DLD1 (cell line): Measurements from ENCODE around the gene NLGN4X.

Experiments
- in situ Hi-C: cut with HindIII; loops from 2 replicates; pipeline ENCODE4 v1.10.0; 2017; ENCODE audit warnings: low sequenced_read_pairs

Gene NLGN4X

GRCh38 chrX:5876984-5877596 is 351.6 kb downstream of the NLGN4X start:
- in situ Hi-C loops, result no loop called here

GRCh38 chrX:5870238-5870637 is 358.4 kb downstream of the NLGN4X start:
- in situ Hi-C loops, result no loop called here

GRCh38 chrX:5869786-5870185 is 358.9 kb downstream of the NLGN4X start:
- in situ Hi-C loops, result no loop called here

- in situ Hi-C loops, result no loop called here
These were observed 360.9 kb downstream of the NLGN4X start for GRCh38 chrX:5867778-5868177.

- in situ Hi-C loops, result no loop called here
These were observed 371.4 kb downstream of the NLGN4X start for GRCh38 chrX:5857232-5857631.

- in situ Hi-C loops, result no loop called here
These were observed 375.7 kb downstream of the NLGN4X start for GRCh38 chrX:5852941-5853340.

- in situ Hi-C loops, result no loop called here
These were observed 386.1 kb downstream of the NLGN4X start for GRCh38 chrX:5842601-5843000.
